Astrocyte (in vitro differentiated cells and primary cell): ENCODE measurements around the gene CNTNAP5. TPM values are rescaled to one million over a fixed set of nuclear protein-coding genes. Genes with fewer than 3 reads are reported as not detected.

Experiments used
- DNase-seq: peaks from one replicate; pipeline ENCODE4 v3.0.0-alpha.2; 2010; ENCODE audit warnings: low read depth
- FAIRE-seq: peaks from 2 replicates; lab custom pipeline; 2011; peaks lifted over from hg19 to GRCh38; lab: Jason Lieb, UNC
- H2AFZ ChIP-seq: 2 replicates; pipeline ENCODE4 v1.6.0; 2012; ENCODE audit warnings: low read depth, low read length, inconsistent platforms
- H3K27ac ChIP-seq: 2 replicates; pipeline ENCODE4 v1.5.1; 2011; ENCODE audit warnings: low read depth, low read length, inconsistent platforms
- H3K27me3 ChIP-seq: 2 replicates; pipeline ENCODE4 v1.6.0; 2011; ENCODE audit warnings: low read length, inconsistent platforms; ENCODE audit not compliant: insufficient read depth
- H3K36me3 ChIP-seq: 2 replicates; pipeline ENCODE4 v1.5.1; 2011; ENCODE audit warnings: low read length, inconsistent platforms; ENCODE audit not compliant: insufficient read depth
- H3K4me1 ChIP-seq: 2 replicates; pipeline ENCODE4 v1.5.1; 2011; ENCODE audit warnings: low read length, inconsistent platforms; ENCODE audit not compliant: insufficient read depth
- H3K4me2 ChIP-seq: 2 replicates; pipeline ENCODE4 v1.6.0; 2012; ENCODE audit warnings: low read length, inconsistent platforms
- H3K4me3 ChIP-seq: 2 replicates; pipeline ENCODE4 v1.5.1; 2011; ENCODE audit warnings: low read depth, mild to moderate bottlenecking, low read length, inconsistent platforms; ENCODE audit not compliant: insufficient read depth
- H3K79me2 ChIP-seq: 2 replicates; pipeline ENCODE4 v1.6.0; 2012; ENCODE audit warnings: mild to moderate bottlenecking, low read length, inconsistent platforms; ENCODE audit not compliant: insufficient read depth
- H3K9ac ChIP-seq: 2 replicates; pipeline ENCODE4 v1.6.0; 2012; ENCODE audit warnings: mild to moderate bottlenecking, low read length, inconsistent platforms
- H3K9me3 ChIP-seq: 2 replicates; pipeline ENCODE4 v1.5.1; 2012; ENCODE audit warnings: low read depth, mild to moderate bottlenecking, low read length, inconsistent platforms; ENCODE audit not compliant: insufficient read depth
- H4K20me1 ChIP-seq: 2 replicates; pipeline ENCODE4 v1.6.0; 2012; ENCODE audit warnings: low read length, inconsistent platforms; ENCODE audit not compliant: insufficient read depth
- H3K27ac Mint-ChIP-seq: one replicate; pipeline ENCODE4 v1.8.0; 2021; ENCODE audit warnings: mild to moderate bottlenecking, mixed read lengths; ENCODE audit not compliant: unreplicated experiment
- H3K27me3 Mint-ChIP-seq: one replicate; pipeline ENCODE4 v1.8.0; 2021; ENCODE audit warnings: low read depth, mixed read lengths; ENCODE audit not compliant: unreplicated experiment
- H3K36me3 Mint-ChIP-seq: one replicate; pipeline ENCODE4 v1.8.0; 2021; ENCODE audit warnings: low read depth, mixed read lengths; ENCODE audit not compliant: unreplicated experiment
- H3K4me1 Mint-ChIP-seq: one replicate; pipeline ENCODE4 v1.8.0; 2021; ENCODE audit warnings: low read depth, mixed read lengths; ENCODE audit not compliant: unreplicated experiment
- H3K4me3 Mint-ChIP-seq: one replicate; pipeline ENCODE4 v1.8.0; 2021; ENCODE audit warnings: mild to moderate bottlenecking, moderate library complexity, mixed read lengths; ENCODE audit not compliant: unreplicated experiment
- H3K9me3 Mint-ChIP-seq: one replicate; pipeline ENCODE4 v1.8.0; 2021; ENCODE audit warnings: mild to moderate bottlenecking, mixed read lengths; ENCODE audit not compliant: unreplicated experiment
- CTCF ChIP-seq: IDR thresholded peaks from 2 replicates; pipeline ENCODE4 v1.5.1; 2011; ENCODE audit warnings: low read depth, mild to moderate bottlenecking, inconsistent platforms, low read length, moderate library complexity; ENCODE audit not compliant: insufficient read depth
- EZH2 ChIP-seq: IDR thresholded peaks from 2 replicates; pipeline ENCODE4 v1.6.1; 2012; ENCODE audit warnings: mild to moderate bottlenecking, low read length, inconsistent platforms; ENCODE audit not compliant: insufficient read depth
- total RNA-seq: library from RNA; stranded (reverse); gene quantifications from 2 replicates; pipeline ENCODE4 v1.2.1, GENCODE V29; 2021

Gene CNTNAP5
- total RNA-seq, 1 donor from 2014 or later, result 0.30 TPM

- Histone ChIP-seq H3K4me3 (no peak overlapping the region), H3K9ac (no peak overlapping the region), H3K27me3 (no peaks in the 10 kb centered on the region), H3K4me2 (no peak overlapping the region), H3K36me3 (no peaks in the 10 kb centered on the region), H4K20me1 (no peaks in the 10 kb centered on the region), H3K79me2 (no peaks in the 10 kb centered on the region), H3K4me1 (no peaks in the 10 kb centered on the region), H2AFZ (no peak overlapping the region), H3K27ac (no peak overlapping the region), H3K9me3 (no peaks in the 10 kb centered on the region)
- DNase-seq, result no peak
- H3K9me3 Mint-ChIP-seq, result no peaks in the 10 kb centered on the region
- H3K27me3 Mint-ChIP-seq, result peaks cover 7% of the 10 kb centered on the region
- H3K27ac Mint-ChIP-seq, result no peak overlapping the region
- peaks cover 14% of the 10 kb centered on the region for H3K4me1 Mint-ChIP-seq
- H3K4me3 Mint-ChIP-seq, result no peak overlapping the region
- no peak for TF ChIP-seq CTCF
- no peak for TF ChIP-seq EZH2
- FAIRE-seq, result no peak
- no peaks in the 10 kb centered on the region for H3K36me3 Mint-ChIP-seq
Measured at GRCh38 chr2:124050833-124051497, 25.9 kb downstream of the CNTNAP5 start.

- no peaks in the 10 kb centered on the region for H3K9me3 ChIP-seq
- no peak for TF ChIP-seq CTCF
Measured at GRCh38 chr2:124053796-124054195, 28.7 kb downstream of the CNTNAP5 start.

GRCh38 chr2:124063596-124063995, 38.5 kb downstream of the CNTNAP5 start:
- H3K27me3 Mint-ChIP-seq, result peaks cover 3% of the 10 kb centered on the region
- Histone ChIP-seq H2AFZ (no peak overlapping the region), H3K4me2 (no peak overlapping the region), H3K9ac (no peak overlapping the region), H3K9me3 (peaks cover 3% of the 10 kb centered on the region), H3K27ac (no peak overlapping the region), H4K20me1 (no peaks in the 10 kb centered on the region), H3K27me3 (no peaks in the 10 kb centered on the region), H3K4me3 (no peak overlapping the region), H3K4me1 (no peaks in the 10 kb centered on the region), H3K79me2 (no peaks in the 10 kb centered on the region), H3K36me3 (no peaks in the 10 kb centered on the region)
- no peaks in the 10 kb centered on the region for H3K9me3 Mint-ChIP-seq
- no peaks in the 10 kb centered on the region for H3K4me1 Mint-ChIP-seq
- no peaks in the 10 kb centered on the region for H3K36me3 Mint-ChIP-seq
- no peak for TF ChIP-seq EZH2
- no peak for TF ChIP-seq CTCF
- FAIRE-seq (no peak), DNase-seq (no peak)
- no peak overlapping the region for H3K4me3 Mint-ChIP-seq
- H3K27ac Mint-ChIP-seq, result no peak overlapping the region

More at GRCh38 chr2:124053796-124054195, 28.7 kb downstream of the CNTNAP5 start:
- Histone ChIP-seq H2AFZ (no peak overlapping the region), H3K36me3 (no peaks in the 10 kb centered on the region), H3K27ac (no peak overlapping the region), H3K4me3 (no peak overlapping the region), H4K20me1 (no peaks in the 10 kb centered on the region), H3K27me3 (no peaks in the 10 kb centered on the region), H3K79me2 (no peaks in the 10 kb centered on the region), H3K4me1 (no peaks in the 10 kb centered on the region), H3K4me2 (no peak overlapping the region), H3K9ac (no peak overlapping the region)
- Mint-ChIP-seq H3K36me3 (no peaks in the 10 kb centered on the region), H3K9me3 (no peaks in the 10 kb centered on the region), H3K4me3 (no peak overlapping the region), H3K4me1 (peaks cover 4% of the 10 kb centered on the region), H3K27me3 (peaks cover 7% of the 10 kb centered on the region), H3K27ac (no peak overlapping the region)
- no peak for FAIRE-seq
- DNase-seq, result no peak
